GM19468 (cell line): Measurements from ENCODE around the gene CUBN.
"Not testable (repeated sequence)": the region's sequence is repeated elsewhere in the genome, so short reads cannot be mapped to it uniquely, and the experiment has no call there.

Source experiments
- ATAC-seq: cut with Tn5 transposase; IDR thresholded peaks from one replicate; pipeline ENCODE4 v1.9.1; 2021; ENCODE audit warnings: mild to moderate bottlenecking, moderate library complexity, moderate number of reproducible peaks; ENCODE audit not compliant: unreplicated experiment; ENCODE audit errors: extremely low read depth

CUBN gene

DNA sequence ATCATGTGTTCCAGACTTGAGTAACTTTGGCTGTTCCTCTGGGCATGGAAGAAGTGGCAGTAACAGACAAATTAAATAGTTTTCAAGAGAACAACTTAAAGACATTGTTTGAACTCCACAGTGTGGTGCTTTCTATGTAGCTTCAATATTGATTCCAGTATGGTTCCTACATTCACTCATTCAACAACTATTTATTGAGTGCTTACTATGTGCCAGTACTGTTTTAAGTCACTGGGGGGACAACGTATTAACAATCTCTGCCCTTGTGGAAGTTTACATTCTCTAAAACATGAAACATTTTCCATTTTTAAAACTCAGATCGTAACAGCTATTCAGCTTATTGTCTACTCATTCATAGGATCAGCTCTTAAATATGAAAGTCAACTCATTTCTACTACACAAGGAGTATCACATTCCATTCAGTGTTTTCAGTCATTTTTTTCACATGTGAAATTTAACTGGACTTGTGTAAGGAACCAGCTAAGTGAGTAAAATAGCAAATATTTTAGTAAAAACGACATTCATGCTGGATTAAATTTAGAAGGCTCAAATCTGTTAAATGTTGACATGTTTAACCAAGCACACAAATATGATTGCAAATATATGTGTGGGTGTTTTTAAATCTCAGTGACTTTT lies 13.6 kb upstream of the CUBN start:
- no peak for ATAC-seq

DNA sequence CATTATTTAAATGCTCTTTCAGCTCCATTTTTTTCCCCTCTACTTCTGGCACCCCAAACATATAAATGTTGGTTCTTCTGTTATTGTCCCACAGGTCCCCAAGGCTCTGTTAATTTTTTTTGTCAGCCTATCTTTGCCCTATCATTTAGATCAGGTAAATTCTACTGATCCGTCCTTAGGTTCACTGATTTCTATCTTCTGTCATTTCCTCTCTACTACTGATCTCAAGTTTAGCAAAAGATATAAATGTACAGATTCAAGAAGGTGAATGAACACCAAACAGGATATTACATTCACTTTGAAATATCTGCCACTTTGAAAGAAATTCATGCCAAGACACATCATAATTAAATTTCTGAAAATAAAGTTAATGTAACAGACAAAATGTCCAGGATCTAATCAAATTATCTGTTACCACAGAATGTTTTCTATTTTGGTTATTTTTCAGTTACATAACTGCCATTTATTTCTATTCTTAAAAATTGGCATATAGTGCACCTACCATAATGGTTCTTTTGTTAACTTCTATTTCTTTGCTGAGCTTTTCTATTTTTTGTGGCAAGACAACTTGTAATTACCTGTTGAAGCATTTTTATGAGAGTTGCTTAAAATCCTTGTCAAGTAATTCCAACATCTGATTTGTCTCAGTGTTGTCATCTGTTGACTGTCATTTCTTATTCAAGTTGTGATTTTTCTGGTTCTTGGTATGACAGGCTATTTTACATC lies 12.1 kb upstream of the CUBN start:
- ATAC-seq, result no peak

DNA sequence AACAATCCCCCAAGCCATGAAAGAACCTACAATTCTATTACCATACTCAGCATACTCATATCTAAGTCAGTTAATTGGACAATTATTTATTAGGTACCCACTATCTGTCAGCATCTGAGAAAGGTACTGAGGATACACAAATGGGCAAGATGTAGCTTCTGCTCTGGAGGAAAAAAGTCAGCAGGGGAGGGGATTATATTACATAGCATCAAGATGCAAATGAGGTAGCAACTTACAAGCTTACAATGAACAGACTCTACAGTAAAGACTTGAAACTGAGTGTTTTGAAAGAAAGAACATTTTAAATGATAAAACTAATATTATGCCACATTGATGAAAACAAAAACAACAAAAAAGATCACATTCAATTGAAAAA lies 10.8 kb upstream of the CUBN start:
- no peak for ATAC-seq

DNA sequence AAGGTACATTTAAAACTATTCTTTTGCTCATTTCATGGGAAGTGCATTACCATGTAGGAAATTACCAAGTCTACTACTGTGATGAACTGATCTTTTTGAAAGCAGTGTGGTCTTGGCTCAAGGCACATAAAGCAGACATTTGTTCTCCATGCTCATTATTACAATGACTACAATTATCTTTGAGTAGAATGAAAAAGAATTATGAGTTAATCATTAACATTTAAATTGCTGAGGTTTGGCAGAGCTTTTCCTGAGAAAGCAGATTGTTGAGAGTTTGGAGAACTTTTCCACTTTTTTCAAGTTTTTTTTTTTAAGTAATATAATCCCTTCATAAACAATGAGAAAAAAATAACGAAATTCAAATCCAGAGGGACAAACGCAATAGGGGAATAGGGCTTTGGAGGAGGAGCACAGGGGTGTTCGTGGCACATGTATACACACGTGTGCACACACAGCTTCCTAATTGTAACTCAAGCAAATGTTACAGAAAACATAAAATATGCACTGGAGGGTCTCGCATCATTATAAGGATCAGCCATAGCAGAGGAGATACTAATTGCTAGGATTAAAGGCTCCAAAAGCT lies 8.9 kb upstream of the CUBN start:
- ATAC-seq, result no peak

DNA sequence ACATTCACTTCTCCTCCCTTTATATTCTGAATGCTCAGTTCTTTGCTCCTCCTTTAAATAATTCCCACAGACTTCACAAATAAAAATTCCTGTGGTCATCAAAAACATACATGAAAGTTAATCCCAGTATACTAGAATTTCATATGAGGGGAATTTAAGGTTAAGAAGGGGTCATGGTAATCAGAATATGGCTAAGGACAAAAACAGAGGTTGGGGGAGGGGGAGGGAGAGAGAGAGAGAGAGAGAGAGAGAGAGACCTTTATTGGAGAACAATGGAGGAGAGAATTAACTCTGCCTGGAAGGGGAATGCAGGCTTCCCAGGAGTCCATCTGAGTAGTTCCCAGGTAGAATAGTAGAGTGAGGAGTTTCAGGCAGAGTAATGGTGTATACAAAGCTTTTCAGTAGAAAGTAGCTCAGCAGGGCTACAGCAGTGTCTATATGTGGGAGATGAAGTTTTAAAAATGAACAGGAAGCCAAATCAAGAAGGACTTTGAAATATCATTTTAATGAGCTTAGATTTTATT lies 5.2 kb upstream of the CUBN start:
- ATAC-seq, result no peak

DNA sequence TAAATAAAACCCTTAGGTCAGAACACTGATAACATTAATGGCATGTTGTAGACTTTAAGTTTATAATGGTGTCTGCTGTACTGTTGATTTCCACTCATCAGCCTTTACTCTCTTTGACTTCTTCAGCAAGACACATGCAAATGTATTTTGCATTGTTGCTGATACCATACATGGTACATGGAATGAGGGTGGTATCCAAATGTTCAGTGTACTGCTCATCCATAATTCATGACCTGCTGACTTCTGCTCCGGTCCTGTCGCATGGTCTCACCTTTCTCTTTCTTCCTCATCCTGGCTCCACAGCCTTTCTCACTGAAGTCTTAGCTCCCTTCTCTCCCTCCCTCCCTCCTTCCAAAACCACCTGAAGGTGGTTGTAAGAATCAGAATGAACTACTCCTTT lies 4.7 kb upstream of the CUBN start:
- no peak for ATAC-seq

DNA sequence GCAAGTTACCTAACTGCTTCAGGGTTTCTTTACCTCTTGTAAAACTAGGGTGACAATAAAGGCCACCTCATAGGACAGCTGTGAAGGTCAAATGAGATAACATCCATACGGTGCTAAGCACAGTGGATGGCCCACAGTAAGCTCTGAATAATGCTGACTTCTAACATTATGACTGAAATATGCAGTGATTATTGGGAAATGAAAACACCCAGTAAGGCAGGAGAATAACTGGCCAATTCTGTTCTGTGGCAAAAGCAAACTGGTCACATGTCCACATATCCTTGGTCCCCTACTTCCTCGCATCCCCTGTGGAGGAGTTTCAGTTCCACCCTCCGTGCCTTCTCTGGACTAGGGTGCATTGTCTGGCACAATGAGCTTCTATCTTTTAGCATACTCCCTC lies 1.4 kb downstream of the CUBN start:
- ATAC-seq, result no peak

DNA sequence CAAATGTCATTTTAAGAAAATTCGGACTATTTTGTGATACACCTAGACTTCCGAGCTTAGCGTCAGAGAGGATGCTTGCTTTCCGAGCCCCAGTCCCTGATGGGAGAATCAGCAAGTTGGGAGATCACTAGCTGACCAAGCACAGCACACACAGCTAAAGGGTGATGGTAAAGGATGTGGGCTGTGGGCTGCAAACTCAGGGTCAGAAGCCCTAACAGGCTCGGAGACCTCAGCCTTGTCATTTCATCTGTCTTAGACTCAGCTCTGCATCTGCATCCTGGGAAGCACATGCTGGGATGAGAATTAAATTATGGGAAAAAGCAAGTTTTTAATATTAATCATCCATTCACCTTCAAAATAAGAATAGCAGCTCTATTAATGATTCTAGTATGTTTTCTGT lies 3.3 kb downstream of the CUBN start:
- no peak for ATAC-seq

DNA sequence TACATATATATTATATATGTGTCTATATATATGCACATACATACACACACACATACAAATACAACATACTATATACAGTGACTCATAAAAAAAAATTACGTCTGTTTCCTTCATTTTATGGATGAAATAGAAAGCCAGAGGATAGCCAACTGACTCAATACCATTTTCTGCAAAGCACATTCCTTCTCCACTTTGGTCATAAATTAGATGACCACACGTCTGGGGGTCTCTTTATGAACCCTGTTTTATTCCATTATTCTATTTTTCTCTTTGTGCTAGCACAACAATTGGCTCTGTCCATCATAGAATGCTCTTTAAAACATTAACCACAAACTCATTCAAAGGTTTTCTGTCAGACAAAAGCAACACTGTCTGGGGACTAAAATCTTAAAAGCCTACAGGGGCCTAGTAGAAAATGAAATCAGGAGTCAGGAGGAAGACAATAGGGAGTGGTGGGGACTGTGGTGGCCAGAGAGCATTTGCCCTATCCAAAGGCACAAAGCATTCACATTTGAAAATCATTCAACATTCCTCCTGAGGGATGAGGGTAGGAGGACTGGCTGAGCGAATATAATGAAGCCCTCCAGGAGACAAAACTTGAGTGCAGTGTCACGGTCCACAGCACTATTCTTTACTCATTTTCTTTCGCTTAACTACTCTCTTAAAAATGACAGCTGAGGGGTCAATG lies 4.3 kb downstream of the CUBN start:
- no peak for ATAC-seq

DNA sequence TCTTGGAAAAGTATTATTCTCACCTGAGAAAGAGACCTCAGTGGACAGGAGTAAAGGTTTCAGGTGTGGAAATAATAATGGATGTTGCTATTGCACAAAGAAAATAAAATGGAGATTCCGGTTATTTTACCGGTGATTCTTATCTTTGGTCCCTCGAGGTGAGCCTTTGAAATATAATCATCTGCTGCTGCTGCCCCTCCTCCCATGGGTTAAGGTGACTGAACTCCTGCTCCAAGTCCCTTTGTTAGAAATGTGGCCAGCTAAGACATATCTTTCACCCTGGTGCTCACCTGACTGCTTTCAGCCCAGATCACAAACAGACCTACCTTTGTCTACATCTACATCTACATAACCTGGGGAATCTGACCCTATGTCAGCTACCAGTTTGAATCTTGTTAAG lies 5.7 kb downstream of the CUBN start:
- no peak for ATAC-seq

DNA sequence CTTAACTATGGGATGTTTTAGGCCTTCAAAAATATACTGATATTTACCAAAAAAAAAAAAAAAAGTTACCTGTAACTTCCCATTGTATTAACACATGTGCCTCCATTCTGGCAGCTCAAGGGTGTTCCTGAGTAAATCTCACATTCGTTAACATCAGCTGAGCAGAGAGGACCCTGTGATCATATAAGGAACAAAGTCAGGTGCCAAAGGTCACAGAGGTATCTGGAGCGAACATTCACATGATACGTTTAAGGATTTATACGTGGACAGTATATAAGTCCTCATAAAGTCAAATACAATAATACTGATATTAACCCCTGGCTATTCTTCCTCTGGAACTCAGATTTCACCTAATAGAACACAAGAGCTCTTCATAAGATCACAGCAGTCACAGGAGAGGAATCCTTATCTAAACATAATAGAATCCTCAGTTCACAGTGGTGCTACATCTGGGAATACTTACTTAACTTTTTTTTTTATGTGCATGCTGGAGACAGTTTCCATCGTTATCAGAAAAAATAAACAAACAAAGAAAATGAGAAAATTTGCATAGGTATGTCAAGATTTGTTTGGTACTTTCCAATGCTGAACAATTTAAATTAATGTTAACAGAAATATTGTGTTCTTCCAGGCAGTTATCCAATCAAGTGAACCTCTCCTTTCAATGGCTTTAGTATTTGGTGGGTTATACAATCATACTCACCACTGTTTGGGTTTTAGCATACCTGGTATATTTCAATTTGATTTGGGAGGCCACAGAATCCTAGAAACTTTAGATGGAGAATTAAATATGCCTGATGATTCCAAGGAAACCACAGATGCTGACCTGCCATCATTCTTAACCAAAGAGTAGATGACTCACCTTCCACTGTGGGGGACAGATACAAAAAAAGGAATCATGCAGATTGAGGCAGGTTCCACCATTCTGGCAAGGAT lies 6.6 kb downstream of the CUBN start:
- no peak for ATAC-seq

DNA sequence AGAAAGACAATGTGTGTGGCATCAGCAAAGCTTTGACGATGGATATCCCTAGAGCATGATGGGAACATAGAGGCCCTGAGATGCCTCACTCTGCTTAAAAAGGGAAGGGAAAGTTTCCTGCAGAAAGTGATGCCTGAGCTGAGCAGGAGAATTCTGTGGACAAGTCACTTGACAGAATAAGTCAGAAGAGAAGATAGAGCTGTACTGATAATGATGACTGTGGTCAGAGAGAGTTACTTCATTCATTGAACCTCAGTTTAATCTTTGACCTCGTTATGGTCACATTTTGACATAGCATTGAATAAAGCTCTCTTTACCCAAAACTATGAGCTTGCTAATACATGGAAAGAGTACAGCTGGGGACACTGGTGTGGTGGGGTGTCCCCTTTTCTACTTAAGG lies 7.6 kb downstream of the CUBN start:
- no peak for ATAC-seq

DNA sequence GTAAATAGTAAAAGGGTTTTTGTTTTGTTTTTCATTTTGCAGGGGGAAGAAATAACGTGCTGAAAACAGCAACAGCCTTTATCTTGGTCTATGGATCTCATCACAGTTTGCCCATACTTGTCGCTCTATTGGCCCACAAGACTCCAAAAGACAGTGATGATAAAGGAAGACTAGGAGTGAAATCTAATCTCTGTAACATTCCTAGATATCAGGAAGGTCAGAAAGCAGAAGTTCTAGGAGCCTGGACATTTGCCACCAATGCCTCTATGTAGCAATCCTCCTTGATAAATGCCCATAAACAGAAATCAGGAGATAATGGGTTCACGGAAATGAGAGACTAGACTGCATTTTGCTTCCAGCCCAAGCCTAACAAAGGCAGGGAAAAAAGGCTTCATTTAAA lies 8.9 kb downstream of the CUBN start:
- no peak for ATAC-seq

DNA sequence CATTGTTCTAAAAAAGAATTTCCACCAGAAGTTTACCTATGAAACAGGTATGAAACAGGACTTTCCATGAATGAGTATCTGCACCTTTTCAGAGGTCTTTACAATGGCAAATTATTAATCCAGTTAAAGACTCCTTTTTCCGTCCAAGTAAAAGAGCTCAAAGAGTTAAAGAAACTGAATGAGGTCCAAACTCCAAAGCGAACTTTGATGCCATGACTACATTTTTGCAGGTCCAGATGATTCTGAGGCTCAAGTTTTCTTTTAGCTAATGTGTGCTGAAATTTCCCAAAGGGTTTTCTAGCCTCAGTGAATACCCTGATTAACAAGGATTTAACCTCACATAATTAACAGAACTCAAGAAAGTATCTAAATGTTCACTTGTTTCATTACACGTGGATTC lies 9.8 kb downstream of the CUBN start:
- ATAC-seq, result no peak

DNA sequence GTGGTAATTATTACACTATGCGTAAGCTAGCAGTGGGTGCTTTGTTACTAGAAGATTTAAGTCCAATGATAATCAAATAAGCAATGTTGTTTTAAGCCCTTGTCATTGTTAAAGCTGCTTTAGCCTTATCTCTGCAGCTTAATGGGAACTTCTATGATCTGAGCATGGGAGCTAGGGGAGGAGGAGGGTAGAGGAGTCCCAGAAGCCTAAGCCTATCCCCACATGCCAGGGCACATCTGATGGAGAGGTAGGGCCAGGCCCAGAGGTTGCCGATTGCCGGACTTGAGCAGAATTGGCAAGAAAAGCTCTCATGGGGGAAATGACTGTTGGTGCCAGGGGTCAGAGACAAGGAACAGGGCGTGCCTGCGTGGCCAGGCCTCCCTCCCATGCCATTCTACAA lies 13.4 kb downstream of the CUBN start:
- no peak for ATAC-seq

DNA sequence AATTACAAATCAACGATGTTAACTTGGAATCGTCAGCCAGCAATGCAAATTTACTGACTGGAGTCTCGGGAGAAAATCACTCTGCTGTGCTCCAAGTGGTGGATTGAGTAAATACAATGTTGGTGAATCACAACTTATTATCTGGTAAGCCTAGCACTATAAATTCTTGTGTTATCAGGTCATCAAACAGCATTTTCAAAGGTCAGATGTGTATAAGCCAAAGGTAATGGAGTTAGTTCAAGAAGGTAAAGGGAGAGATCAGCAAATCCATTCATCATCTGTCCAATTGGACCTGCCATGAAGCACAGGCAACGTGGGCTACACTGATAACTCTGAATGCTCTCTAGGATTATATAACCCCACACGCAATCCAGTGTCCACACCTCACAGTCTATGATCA lies 13.9 kb downstream of the CUBN start:
- no peak for ATAC-seq

DNA sequence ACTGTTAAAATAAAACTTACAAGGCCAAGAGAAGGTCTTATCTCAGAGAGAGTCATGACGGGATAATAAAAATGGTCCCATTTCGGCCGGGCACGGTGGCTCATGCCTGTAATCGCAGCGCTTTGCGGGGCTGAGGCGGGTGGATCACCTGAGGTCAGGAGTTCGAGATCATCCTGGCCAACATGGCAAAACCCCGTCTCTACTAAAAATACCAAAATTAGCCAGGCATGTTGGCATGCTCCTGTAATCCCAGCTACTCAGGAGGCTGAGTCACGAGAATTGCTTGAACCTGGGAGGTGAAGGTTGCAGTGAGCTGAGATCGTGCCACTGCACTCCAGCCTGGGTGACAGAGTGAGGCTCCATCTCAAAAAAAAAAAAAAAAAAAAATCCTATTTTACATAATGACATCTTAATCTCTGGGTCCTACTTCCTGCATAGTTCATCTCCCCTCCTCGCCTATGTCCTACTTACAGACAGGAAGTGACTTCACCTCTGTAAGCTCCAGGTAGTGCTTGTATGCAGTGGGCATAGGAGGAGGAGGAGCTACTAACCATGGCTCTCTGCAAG lies 14.7 kb downstream of the CUBN start:
- not testable (repeated sequence) for ATAC-seq

DNA sequence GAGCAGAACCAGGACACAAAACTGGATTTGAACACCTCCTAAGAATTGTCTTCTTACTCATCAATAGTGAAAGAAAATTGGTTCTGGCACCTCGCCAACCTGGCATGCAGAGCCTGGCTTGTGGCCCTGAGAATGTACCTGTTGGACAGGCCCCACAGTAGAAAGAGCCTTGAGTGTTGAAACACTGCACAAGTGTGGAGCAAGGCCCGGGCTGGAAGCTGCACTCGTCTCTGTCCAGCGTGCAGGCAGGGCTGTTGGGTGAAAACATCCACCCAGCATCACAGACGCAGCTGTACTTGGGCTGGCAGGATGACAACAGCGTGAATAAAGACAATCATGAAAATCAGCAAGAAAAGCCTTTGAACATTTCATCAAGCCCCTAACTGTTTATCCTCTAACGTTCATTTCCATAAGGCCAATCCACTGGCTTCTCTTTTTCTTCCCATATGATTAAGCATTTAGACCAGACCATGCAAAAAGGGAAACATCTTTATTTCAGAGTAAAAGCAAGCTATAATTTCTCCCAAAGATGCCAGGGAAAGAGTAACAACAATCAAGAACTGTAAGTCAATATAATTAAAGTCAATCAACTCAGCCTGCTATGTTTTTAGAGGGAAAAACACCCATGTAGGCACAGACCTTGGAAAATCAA lies 15.6 kb downstream of the CUBN start:
- no peak for ATAC-seq

DNA sequence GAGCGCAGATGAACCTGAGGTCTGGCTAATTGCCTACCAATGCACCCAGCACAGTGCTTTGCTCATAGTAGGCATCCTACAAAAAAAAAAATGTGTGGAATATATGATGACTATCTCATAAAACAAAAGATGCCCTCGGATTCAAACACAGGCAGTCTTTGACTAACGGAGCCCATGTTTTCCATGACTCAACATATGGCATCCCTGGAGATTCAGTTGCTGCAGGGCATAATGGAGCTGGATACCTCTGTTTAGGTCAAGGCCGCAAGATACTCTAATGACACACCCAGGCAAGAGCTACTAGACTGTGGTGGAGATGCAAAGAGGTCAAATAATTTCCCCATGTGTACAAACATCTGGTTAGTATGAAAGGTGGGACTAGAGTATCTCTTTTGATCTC lies 16.3 kb downstream of the CUBN start:
- ATAC-seq, result no peak
